HepG2 (cell line): ENCODE measurements around the gene LZTS2. TPM values are rescaled to one million over a fixed set of nuclear protein-coding genes. Genes with fewer than 3 reads are reported as not detected.
A peak's percentile ranks its signal among the peaks of the same experiment; 100 is the strongest.

Source experiments
- ATAC-seq: fragments of 200-7000 bp; cut with Tn5 transposase; 3 replicates; pipeline ENCODE4 v1.9.1; 2020; ENCODE audit warnings: mild to moderate bottlenecking, moderate library complexity
- BruUV-seq: library from RNA; stranded (reverse); fragments of 400-500 nt; replicated peaks from 2 replicates; lab custom pipeline; 2021; lab: Mats Ljungman, UMichigan
- CTCF ChIA-PET: fragments of 300-600 bp; formaldehyde crosslinking; extraction: SDS; loops from one replicate; lab custom pipeline; 2021; ENCODE audit warnings: low total read pairs, inconsistent platforms, low intra/inter-chr PET ratio; lab: Yijun Ruan, JAX
- POLR2A ChIA-PET: fragments of 350-600 bp; sonication (Branson Sonifier 250); formaldehyde crosslinking; loops from one replicate; lab custom pipeline; 2020; ENCODE audit warnings: antibody characterized with exemption, inconsistent platforms; lab: Yijun Ruan, JAX
- DNase-seq: peaks from one replicate; pipeline ENCODE4 v3.0.0-alpha.2; 2015; ENCODE audit warnings: low spot score
- FAIRE-seq: peaks from 3 replicates; lab custom pipeline; 2011; peaks lifted over from hg19 to GRCh38; lab: Jason Lieb, UNC
- H2AFZ ChIP-seq: one replicate; pipeline ENCODE4 v1.6.1; 2011; ENCODE audit warnings: low read length, inconsistent platforms
- H3K27ac ChIP-seq: fragments of 300-600 bp; 3 replicates; pipeline ENCODE4 v1.8.0; 2011; ENCODE audit warnings: mixed run types, mild to moderate bottlenecking, mixed read lengths, low read length, inconsistent platforms; ENCODE audit not compliant: insufficient read depth; ENCODE audit errors: extremely low read length
- H3K27me3 ChIP-seq, 2 experiments: fragments of 200-600 bp in 1 of 2; 2 replicates in 1 of 2; 3 replicates in 1 of 2; pipeline versions ENCODE4 v1.6.0 to v1.8.0; 2011; ENCODE audit warnings: low read length in 2 of 2, mild to moderate bottlenecking in 2 of 2, moderate library complexity in 2 of 2, inconsistent platforms in 1 of 2; ENCODE audit not compliant: insufficient read depth in 2 of 2, control insufficient read depth in 1 of 2
- H3K36me3 ChIP-seq, 2 experiments: fragments of 200-600 bp in 1 of 2; replicated peaks in 1 of 2; 2 replicates in 1 of 2; 3 replicates in 1 of 2; pipeline versions ENCODE4 v1.5.1 to v1.8.0; 2011; ENCODE audit warnings: low read length in 2 of 2, inconsistent platforms in 1 of 2; ENCODE audit not compliant: insufficient read depth in 2 of 2, control insufficient read depth in 1 of 2
- H3K4me1 ChIP-seq: 2 replicates; pipeline ENCODE4 v1.5.1; 2012; ENCODE audit warnings: low read length, inconsistent platforms; ENCODE audit not compliant: insufficient read depth
- H3K4me2 ChIP-seq: 2 replicates; pipeline ENCODE4 v1.6.0; 2011; ENCODE audit warnings: low read depth, low read length, inconsistent platforms
- H3K4me3 ChIP-seq, 3 experiments: fragments of 200-600 bp in 1 of 3; sonication (generic), shearing (Covaris generic) in 1 of 3; replicated peaks in 1 of 3; 2 replicates each; pipeline ENCODE4 v1.5.1; 2011 to 2016; ENCODE audit warnings: low read length in 3 of 3, inconsistent platforms in 2 of 3, low read depth in 2 of 3, mild to moderate bottlenecking in 2 of 3, control low read depth in 1 of 3, mixed read lengths in 1 of 3; ENCODE audit not compliant: insufficient read depth in 1 of 3
- H3K79me2 ChIP-seq: one replicate; pipeline ENCODE4 v1.6.1; 2011; ENCODE audit warnings: low read length, inconsistent platforms; ENCODE audit not compliant: insufficient read depth
- H3K9ac ChIP-seq: 2 replicates; pipeline ENCODE4 v1.6.0; 2011; ENCODE audit warnings: mild to moderate bottlenecking, low read depth, low read length, inconsistent platforms; ENCODE audit not compliant: insufficient read depth
- H3K9me3 ChIP-seq: 2 replicates; pipeline ENCODE4 v1.5.1; 2012; ENCODE audit warnings: mild to moderate bottlenecking, low read length
- H4K20me1 ChIP-seq: 2 replicates; pipeline ENCODE4 v1.6.0; 2011; ENCODE audit warnings: inconsistent platforms, mild to moderate bottlenecking, low read length, moderate library complexity; ENCODE audit not compliant: insufficient read depth
- NCOA1 ChIP-seq: sonication (generic); formaldehyde crosslinking; IDR thresholded peaks from 2 replicates; pipeline ENCODE4 v1.9.0; 2021; ENCODE audit warnings: missing genetic modification reagents
- POLR2AphosphoS5 ChIP-seq: IDR thresholded peaks from 2 replicates; pipeline ENCODE4 v1.6.1; 2012; ENCODE audit warnings: low read depth, low read length
- ZBTB38 ChIP-seq: sonication (generic); formaldehyde crosslinking; IDR thresholded peaks from 2 replicates; pipeline ENCODE4 v1.5.1; 2020; ENCODE audit warnings: mild to moderate bottlenecking, missing genetic modification reagents
- ZHX1 ChIP-seq: sonication (generic); formaldehyde crosslinking; IDR thresholded peaks from 2 replicates; pipeline ENCODE4 v1.8.1; 2022; ENCODE audit warnings: low read depth, mild to moderate bottlenecking, missing genetic modification reagents
- ZNF180 ChIP-seq: sonication (generic); formaldehyde crosslinking; IDR thresholded peaks from 2 replicates; pipeline ENCODE4 v1.4.0; 2020; ENCODE audit warnings: low read depth, missing genetic modification reagents, borderline replicate concordance
- ZNF629 ChIP-seq: sonication (generic); formaldehyde crosslinking; conservative IDR thresholded peaks from 2 replicates; pipeline ENCODE4 v1.5.0; 2020; ENCODE audit warnings: missing genetic modification reagents
- ZNF687 ChIP-seq: sonication (generic); formaldehyde crosslinking; IDR thresholded peaks from 2 replicates; pipeline ENCODE4 v1.5.1; 2020; ENCODE audit warnings: mild to moderate bottlenecking, missing genetic modification reagents, moderate library complexity
- WGBS: methylation state at CpG from one replicate; pipeline ENCODE4 v1.1.6; 2017; ENCODE audit warnings: low lambda C conversion rate; 5-methylcytosine and 5-hydroxymethylcytosine counted together
- in situ Hi-C: cut with HindIII; loops from 2 replicates; pipeline ENCODE4 v1.10.0; 2017; ENCODE audit warnings: low pct_unique_long_range_greater_than_20kb; ENCODE audit not compliant: extremely low pct_ligation_motif_present
- intact Hi-C: fragments of 100-400 bp; cut with micrococcal nuclease; formaldehyde crosslinking; loops from one replicate; pipeline ENCODE4 v1.10.0; 2022; ENCODE audit not compliant: unreplicated experiment
- polyA plus RNA-seq, 8 experiments: library from polyadenylated mRNA; depleted of rRNA in 3 of 8; stranded (reverse) in 7 of 8; unstranded in 1 of 8; fragments of >200 nt; fragmentation: Illumina TruSeq in 4 of 8; extraction: Trizol in 4 of 8; gene quantifications; 2 replicates each; pipeline versions ENCODE4 v1.2.1 to v1.2.3, GENCODE V29; 2011 to 2016; ENCODE audit warnings: low read depth in 4 of 8, missing spikeins in 1 of 8, mixed read lengths in 1 of 8; ENCODE audit not compliant: insufficient read depth in 1 of 8
- total RNA-seq, 5 experiments: library from RNA; depleted of rRNA; stranded (reverse); fragments of >200 nt; fragmentation: Illumina TruSeq; extraction: Trizol; gene quantifications; 2 replicates each; pipeline ENCODE4 v1.2.3, GENCODE V29; 2016; ENCODE audit warnings: low read depth in 1 of 5

LZTS2 gene
- total and polyA plus RNA-seq, 2 of the 13 experiments (the other 11 are each of a cell fraction or from before 2014, with no cell fraction given), result 43.6 to 65.6 TPM

- Histone ChIP-seq H3K36me3 (peaks cover 17 to 43% of the 10 kb centered on the region in 2 experiments; a peak in 4 of 5 replicates), H3K4me2 (no peak overlapping the region), H3K9me3 (no peaks in the 10 kb centered on the region), H3K4me3 (no peak overlapping the region)
- no peak for ATAC-seq
- no peak for DNase-seq
- WGBS, result 93% methylated on average over 4 of the region's 4 CpGs
- intact Hi-C loops, result no loop called here
- ChIA-PET CTCF (no interaction called here), POLR2A (interaction anchor here (0.9 to 7.1 kb wide), 2 partner anchors 6 to 19 kb away, joined by 3 to 124 read pairs; partner anchors contain the start of genes LZTS2, MRPL43 and TWNK)
- TF ChIP-seq ZNF629 (CRISPR knock-in tag) (peak; percentile 81), POLR2AphosphoS5 (0 out of 2 replicates have a peak, but pooled peaks have one; percentile 16), NCOA1 (CRISPR knock-in tag) (no peak), ZNF180 (no peak)
- TF ChIP-seq, all 625 proteins: peak for 2
- in situ Hi-C loops, result no loop called here
- Histone ChIP-seq H2AFZ (no peak overlapping the region), H3K9ac (no peak overlapping the region), H3K27ac (no peak overlapping the region), H3K79me2 (peaks cover 14% of the 10 kb centered on the region), H4K20me1 (no peaks in the 10 kb centered on the region; the same call in 1 of the 2 replicates), H3K27me3 (no peaks in the 10 kb centered on the region), H3K4me1 (peaks cover 53% of the 10 kb centered on the region)
- no TSS peak for BruUV-seq
- no peak for FAIRE-seq
Measured at GRCh38 chr10:101005869-101006567, 6.4 kb downstream of the LZTS2 start.

GRCh38 chr10:101006593-101007098, 7.0 kb downstream of the LZTS2 start:
- FAIRE-seq, result no peak
- H3K79me2 ChIP-seq, result peaks cover 8% of the 10 kb centered on the region
- intact Hi-C loops (no loop called here), in situ Hi-C loops (no loop called here)
- no peak overlapping the region for H3K9ac ChIP-seq
- H3K36me3 ChIP-seq, result peaks cover 17 to 43% of the 10 kb centered on the region in 2 experiments; a peak in 4 of 5 replicates
- peak overlapping the region; percentile 36 for H3K27ac ChIP-seq
- no peaks in the 10 kb centered on the region; the same call in 1 of the 2 replicates for H4K20me1 ChIP-seq
- no peak overlapping the region for H2AFZ ChIP-seq
- no peak overlapping the region for H3K4me2 ChIP-seq
- no peak overlapping the region for H3K4me3 ChIP-seq
- 94% methylated on average over 23 of the region's 33 CpGs for WGBS
- no peaks in the 10 kb centered on the region for H3K27me3 ChIP-seq
- H3K9me3 ChIP-seq, result no peaks in the 10 kb centered on the region
- peaks cover 53% of the 10 kb centered on the region for H3K4me1 ChIP-seq
- ATAC-seq, result no peak
- no peak for DNase-seq
- ChIA-PET CTCF (no interaction called here), POLR2A (interaction anchor here (0.9 to 7.1 kb wide), 3 partner anchors 7 to 37 kb away, joined by 3 to 124 read pairs (median 3); partner anchors contain the start of genes LZTS2, MRPL43 and TWNK)
- TSS peak; percentile 29 for BruUV-seq
- TF ChIP-seq ZHX1 (no peak), ZNF687 (CRISPR knock-in tag) (peak; percentile 33; the same call in 1 of the 2 replicates), ZBTB38 (CRISPR knock-in tag) (peak; percentile 93)
